HG02938 (cell line): ENCODE data around the gene DCLRE1C.
"Not testable (repeated sequence)": the region's sequence is repeated elsewhere in the genome, so short reads cannot be mapped to it uniquely, and the experiment has no call there.

Source experiments
- ATAC-seq: cut with Tn5 transposase; IDR thresholded peaks from one replicate; pipeline ENCODE4 v1.9.1; 2021; ENCODE audit warnings: mild to moderate bottlenecking, moderate library complexity; ENCODE audit not compliant: unreplicated experiment

Gene DCLRE1C

DNA sequence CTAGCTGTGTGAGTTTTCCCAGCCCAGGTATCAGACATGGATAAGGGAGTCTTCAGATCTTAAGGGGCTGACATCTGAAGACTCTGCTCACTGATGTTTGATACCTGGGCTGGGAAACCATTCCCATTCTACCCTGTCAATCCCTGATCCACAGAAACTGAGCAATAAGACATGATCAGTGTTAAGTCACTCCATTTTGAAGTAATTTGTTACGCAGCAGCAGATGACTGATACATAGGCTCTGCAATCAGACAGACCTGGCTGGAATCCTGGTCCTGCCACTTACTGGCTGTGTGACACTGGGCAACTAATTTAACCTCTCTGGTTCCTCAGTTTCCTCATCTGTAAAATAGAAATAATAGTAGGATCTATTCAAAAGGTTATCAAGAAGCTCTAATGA lies 6.6 kb downstream of the DCLRE1C start:
- ATAC-seq, result no peak

GRCh38 chr10:14945108-14945507 lies 8.8 kb downstream of the DCLRE1C start:
- no peak for ATAC-seq

DNA sequence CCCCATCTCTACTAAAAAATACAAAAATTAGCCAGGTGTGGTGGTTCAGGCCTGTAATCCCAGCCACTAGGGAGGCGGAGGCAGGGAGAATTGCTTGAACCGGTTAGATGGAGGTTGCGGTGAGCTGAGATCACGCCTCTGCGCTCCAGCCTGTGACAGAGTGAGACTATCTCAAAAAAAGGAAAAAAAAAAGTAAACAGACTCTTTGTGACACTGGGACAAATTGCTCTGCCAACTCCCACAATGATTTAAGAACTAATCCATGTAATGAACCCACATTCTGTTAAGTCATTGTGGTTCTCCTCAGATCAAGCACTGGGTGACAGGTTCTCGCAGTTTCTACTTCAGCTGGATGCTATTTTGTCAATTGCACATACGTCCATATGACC lies 11.0 kb downstream of the DCLRE1C start:
- ATAC-seq, result not testable (repeated sequence)

DNA sequence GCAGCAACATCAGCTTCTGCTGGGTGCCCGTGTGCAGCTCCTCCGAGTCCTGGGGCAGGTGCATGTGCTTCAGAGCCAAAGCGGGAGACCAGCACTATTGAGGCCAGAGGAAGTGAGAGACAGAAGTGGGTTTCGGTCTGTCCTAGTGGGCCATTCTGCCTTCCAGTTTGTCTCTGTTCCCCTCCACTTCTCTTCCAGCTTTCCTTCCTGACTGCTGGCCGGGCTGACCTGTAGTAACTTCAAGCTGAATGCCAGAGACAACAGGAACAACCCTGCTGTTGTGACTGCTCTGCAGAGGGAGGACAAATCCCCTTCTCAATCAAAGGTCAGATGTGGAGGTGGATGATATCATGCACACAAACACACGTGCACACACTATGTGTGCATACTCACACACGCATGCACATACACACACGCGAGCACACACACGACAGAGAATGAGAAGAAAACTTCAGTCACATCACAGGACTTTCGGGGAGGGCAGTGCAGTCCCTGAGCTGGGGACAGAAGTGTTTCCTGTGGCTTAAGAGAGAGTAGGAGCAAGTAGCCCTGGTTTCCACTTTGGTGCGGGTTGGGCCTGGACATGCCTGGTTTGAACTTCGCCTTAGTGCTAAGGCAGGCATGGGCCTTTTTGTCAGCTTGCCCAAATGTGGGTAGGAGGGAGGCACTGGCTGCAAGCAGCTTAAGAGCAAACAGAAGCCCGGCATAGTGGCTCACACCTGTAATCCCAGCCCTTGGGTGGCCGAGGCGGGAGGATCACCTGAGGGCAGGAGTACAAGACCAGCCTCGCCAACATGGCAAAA lies 11.5 kb downstream of the DCLRE1C start:
- peak; percentile 91 for ATAC-seq

DNA sequence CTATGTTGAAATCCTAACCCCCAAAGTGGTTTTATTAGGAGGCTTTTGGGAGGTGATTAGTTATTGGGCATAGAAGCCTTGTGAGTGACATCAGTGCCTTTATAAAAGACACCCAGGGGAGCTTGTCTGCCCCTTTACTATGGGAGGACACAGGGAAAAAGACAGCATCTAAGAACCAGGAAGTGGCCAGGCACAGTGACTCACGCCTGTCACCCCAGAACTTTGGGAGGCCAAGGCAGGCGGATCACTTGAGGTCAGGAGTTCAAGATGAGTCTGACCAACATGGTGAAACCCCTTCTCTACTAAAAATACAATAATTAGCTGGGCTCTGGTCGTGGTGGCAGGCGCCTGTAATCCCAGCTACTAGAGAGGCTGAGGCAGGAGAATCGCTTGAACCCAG lies 14.9 kb downstream of the DCLRE1C start:
- not testable (repeated sequence) for ATAC-seq

DNA sequence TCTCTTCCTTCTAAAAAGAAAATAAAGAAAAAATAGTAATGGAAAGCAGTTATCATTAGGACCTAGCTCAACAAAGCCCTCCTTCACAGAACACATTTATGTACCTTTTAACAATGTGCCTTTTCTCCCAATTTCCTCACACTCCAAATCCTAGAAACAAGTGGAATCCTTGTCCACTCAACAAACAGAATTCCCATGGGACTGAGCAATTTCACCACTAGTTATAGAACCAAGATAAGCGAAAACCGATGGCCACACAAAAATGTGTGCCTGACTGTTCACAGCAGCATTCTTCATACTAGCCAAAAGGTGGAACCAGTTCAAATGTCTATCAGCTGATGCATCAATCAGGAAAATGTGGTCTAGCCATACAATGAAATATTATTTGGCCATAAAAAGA lies 17.3 kb downstream of the DCLRE1C start:
- no peak for ATAC-seq

- ATAC-seq, result no peak
These were observed 23.3 kb downstream of the DCLRE1C start for GRCh38 chr10:14930610-14931009.

- ATAC-seq, result peak; percentile 99
These were observed 27.0 kb downstream of the DCLRE1C start for GRCh38 chr10:14926722-14927416.

- no peak for ATAC-seq
These were observed 27.8 kb downstream of the DCLRE1C start for GRCh38 chr10:14926061-14926470.

DNA sequence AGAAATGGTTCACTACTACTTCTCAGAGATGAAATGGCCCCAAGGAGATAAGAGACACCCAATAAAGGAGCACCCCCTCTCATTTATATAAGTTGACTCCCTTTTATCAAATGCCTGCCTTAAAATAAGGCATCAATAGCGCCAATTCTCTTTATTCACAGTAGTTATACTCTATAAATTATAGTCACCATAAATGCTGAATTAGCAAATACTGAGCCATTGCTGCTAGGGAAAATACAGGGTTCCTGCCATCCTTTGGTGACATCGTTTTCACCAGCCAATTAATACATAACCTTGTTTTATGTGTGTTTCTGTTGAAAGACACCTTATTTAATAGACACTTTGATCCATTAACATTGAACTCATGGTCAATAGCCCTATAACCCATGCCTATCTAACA lies 28.6 kb downstream of the DCLRE1C start:
- ATAC-seq, result no peak

GRCh38 chr10:14924013-14924412 lies 29.9 kb downstream of the DCLRE1C start:
- ATAC-seq, result no peak

- no peak for ATAC-seq
These were observed 34.9 kb downstream of the DCLRE1C start for GRCh38 chr10:14918964-14919363.

- no peak for ATAC-seq
These were observed 36.1 kb downstream of the DCLRE1C start for GRCh38 chr10:14917827-14918226.

DNA sequence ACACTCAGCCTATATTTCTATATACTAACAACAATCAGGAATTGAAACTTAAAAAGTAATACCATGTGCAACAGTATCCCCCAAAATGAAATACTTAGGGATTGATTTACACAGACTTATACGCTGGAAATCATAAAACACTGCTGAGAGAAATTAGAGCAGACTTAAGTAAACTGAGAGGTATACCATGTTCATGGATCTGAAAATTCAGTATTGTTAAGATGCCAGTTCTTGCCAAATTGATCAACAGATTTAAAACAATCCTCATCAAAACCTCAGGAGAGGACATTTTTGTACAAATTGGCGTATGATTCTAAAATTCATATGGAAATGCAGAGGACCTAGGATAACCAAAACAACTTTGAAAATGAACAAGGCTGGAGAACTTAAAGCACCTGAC lies 37.3 kb downstream of the DCLRE1C start:
- ATAC-seq, result no peak

GRCh38 chr10:14911801-14912200 lies 42.1 kb downstream of the DCLRE1C start:
- no peak for ATAC-seq

GRCh38 chr10:14910953-14911352 lies 42.9 kb downstream of the DCLRE1C start:
- ATAC-seq, result no peak

DNA sequence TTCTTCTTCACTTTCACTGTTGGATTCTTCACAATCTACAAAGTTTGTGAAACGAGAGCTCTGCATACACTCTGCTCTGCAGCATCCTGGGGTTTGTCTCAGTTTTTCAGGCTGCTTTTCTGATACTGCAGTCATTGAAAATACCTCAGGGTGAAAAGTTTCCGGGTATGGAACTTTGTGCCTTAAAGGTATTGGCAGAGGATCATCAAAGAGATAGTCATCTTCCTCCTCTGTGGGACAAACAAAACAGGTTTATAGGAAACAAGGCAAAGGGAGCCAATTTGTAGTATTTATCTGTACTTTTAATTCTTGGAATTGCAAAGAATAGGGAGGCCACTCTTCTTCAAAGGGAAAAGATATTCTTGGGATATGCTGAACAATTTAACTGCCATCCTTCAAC lies 44.8 kb downstream of the DCLRE1C start:
- ATAC-seq, result no peak

- ATAC-seq, result not testable (repeated sequence)
These were observed 46.3 kb downstream of the DCLRE1C start for GRCh38 chr10:14907591-14907990.

DNA sequence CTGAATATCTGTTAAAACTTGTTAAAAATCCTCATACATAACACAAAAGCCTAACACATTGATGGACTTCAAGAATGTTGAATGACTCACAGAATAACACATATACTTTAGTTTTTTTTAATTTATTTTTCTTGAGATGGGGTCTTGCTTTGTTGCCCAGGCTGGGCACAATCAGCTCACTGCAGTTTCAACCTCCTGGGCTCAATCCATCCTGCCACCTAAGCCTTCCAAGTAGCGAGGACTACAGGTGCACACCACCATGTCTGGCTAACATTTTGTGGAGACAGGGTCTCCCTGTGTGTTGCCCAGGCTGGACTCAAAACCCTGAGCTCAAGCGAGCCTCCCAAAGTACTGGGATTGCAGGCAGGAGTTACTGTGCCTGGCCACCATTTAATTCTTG lies 47.1 kb downstream of the DCLRE1C start:
- no peak for ATAC-seq

DNA sequence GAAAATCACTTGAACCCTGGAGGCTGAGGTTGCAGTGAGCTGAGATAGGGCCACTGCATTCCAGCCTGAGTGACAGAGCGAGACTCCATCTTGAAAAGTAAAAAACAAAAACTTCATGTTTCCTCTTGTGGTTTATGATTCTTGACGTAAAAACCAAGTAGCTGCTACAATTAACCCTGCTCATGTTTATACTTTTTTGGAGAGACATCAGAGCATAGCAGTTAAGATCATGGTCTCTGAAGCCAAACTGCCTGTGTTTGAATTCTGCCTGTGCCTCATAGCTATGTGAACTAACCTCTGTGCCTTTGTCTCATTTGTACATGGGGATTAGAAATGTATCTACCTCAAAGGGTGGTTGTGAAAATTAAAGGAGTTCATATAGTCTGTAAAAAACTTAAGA lies 48.0 kb downstream of the DCLRE1C start:
- no peak for ATAC-seq

DNA sequence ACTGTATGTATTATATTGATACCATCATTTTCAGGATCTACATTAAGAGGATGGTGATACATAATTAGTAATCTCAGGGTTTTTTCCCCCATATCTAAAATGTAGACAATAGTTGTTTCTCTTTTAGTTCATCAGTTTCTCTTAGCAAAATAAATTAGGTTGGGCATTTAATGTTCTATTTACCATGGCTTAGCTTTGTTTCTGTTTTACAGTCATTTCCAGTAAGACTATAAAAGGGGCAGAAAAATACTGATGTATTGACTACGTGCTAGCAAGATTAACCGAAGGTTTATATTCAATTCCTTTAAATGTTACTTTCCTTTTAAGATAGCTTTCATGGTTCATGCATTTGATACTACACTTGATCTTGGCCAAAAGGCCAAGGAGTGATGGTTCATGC lies 49.0 kb downstream of the DCLRE1C start:
- ATAC-seq, result no peak

GRCh38 chr10:14904316-14904732 lies 49.6 kb downstream of the DCLRE1C start:
- no peak for ATAC-seq
